Right lobe of liver (tissue), 4 donors: ENCODE results near the gene SNX19.

ENCODE experiments used
- CTCF ChIP-seq, 4 donors: fragments of 200-600 bp in 3 of 4; fragments of 450-650 bp in 1 of 4; IDR thresholded peaks; one replicate each; pipeline versions ENCODE4 v1.5.1 to v1.8.0; 2016 to 2022; ENCODE audit warnings: antibody characterized with exemption in 4 of 4, mild to moderate bottlenecking in 2 of 4
- POLR2A ChIP-seq: fragments of 450-650 bp; IDR thresholded peaks from one replicate; pipeline ENCODE4 v1.6.1; 2017; ENCODE audit warnings: antibody characterized with exemption, mild to moderate bottlenecking
- donor health status: DM: no; HTN: no; CAD: no.
- donor health status: DM: no; HTN: no; CAD: no.
- donor health status: DM: no; HTN: yes; CAD: no.

DNA sequence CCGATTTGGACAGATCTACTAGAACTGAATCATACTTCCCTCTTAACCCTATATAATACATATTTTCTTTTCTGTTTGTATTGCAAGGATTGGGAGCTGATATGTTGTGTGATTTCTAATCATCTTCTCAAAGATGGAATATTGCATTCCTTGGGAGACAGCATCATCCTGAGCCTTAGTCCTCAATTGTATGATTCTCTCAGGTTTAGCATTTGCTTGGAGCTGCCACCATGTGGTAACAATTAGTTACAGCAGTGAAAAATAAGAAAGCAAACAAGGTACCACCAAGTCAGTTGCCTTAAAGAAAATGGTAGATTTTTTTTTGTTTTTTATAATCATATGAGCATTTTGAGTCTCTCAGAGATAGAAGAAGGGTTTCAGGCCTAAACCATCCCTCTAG, 11.9 kb downstream of the SNX19 start:
- TF ChIP-seq CTCF (IDR thresholded peaks at IDR 0.05) (peak in 3 of 4 donors; percentile 37 to 50 (median 40)), POLR2A (no peak)
